ENCODE data around the gene RFX3. TPM values are rescaled to one million over a fixed set of nuclear protein-coding genes. Genes with fewer than 3 reads are reported as not detected.

RFX3 gene
- total and polyA plus RNA-seq, 4 donors, result 0.30 to 4.6 (median 1.5) TPM

- TF ChIP-seq, protein P1, sequence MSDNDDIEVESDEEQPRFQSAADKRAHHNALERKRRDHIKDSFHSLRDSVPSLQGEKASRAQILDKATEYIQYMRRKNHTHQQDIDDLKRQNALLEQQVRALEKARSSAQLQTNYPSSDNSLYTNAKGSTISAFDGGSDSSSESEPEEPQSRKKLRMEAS (IDR thresholded peaks at IDR 0.05), result no peak
- no peak for TF ChIP-seq HNF4G (IDR thresholded peaks at IDR 0.05)
Measured at GRCh38 chr9:3251309-3251708, 274.5 kb downstream of the RFX3 start (continued).

DNA sequence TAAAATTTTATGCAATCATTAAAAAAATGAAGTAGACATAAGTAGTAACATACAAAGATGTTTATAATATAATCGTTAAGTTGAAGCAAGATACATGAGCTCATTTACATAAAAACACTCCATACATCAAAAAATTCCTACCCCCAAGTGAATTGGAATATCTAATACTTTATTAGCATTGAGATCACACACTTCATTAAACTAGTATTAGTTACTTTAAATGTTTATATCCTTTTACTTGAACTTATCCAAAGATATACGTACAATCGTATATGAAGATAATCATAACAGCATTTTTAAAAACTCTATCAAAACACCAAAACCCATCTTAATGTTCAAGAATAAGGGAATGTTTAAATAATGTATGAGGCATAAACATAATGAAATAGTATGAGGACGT lies 275.1 kb downstream of the RFX3 start:
- Histone ChIP-seq H3K9ac (ENCODE audit: low read depth in 1 of 2, low read length in 2 of 2) (no peak overlapping the region), H3K9me3 (ENCODE audit: control insufficient read depth in 4 of 4, low read length in 3 of 4) (no peaks in the 10 kb centered on the region), H3K4me3 (ENCODE audit: low read depth in 1 of 3, low read length in 3 of 3) (no peak overlapping the region), H3K36me3 (ENCODE audit: control insufficient read depth in 4 of 4, insufficient read depth in 3 of 4, low read depth in 1 of 4, low read length in 3 of 4) (peaks cover 0 to 5% (median 0%) of the 10 kb centered on the region in 4 donors), H3K27me3 (ENCODE audit: control insufficient read depth in 4 of 4, insufficient read depth in 4 of 4, low read length in 3 of 4) (no peaks in the 10 kb centered on the region), H3K4me1 (ENCODE audit: control insufficient read depth in 4 of 4, insufficient read depth in 4 of 4, low read length in 3 of 4) (no peaks in the 10 kb centered on the region), H3K27ac (ENCODE audit: low read depth in 1 of 2, low read length in 2 of 2) (no peak overlapping the region)
- no peak for DNase-seq (ENCODE audit: low spot score)
- TF ChIP-seq, protein P2, sequence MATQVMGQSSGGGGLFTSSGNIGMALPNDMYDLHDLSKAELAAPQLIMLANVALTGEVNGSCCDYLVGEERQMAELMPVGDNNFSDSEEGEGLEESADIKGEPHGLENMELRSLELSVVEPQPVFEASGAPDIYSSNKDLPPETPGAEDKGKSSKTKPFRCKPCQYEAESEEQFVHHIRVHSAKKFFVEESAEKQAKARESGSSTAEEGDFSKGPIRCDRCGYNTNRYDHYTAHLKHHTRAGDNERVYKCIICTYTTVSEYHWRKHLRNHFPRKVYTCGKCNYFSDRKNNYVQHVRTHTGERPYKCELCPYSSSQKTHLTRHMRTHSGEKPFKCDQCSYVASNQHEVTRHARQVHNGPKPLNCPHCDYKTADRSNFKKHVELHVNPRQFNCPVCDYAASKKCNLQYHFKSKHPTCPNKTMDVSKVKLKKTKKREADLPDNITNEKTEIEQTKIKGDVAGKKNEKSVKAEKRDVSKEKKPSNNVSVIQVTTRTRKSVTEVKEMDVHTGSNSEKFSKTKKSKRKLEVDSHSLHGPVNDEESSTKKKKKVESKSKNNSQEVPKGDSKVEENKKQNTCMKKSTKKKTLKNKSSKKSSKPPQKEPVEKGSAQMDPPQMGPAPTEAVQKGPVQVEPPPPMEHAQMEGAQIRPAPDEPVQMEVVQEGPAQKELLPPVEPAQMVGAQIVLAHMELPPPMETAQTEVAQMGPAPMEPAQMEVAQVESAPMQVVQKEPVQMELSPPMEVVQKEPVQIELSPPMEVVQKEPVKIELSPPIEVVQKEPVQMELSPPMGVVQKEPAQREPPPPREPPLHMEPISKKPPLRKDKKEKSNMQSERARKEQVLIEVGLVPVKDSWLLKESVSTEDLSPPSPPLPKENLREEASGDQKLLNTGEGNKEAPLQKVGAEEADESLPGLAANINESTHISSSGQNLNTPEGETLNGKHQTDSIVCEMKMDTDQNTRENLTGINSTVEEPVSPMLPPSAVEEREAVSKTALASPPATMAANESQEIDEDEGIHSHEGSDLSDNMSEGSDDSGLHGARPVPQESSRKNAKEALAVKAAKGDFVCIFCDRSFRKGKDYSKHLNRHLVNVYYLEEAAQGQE (IDR thresholded peaks at IDR 0.05), result no peak
- TF ChIP-seq TAF1 (conservative IDR thresholded peaks at IDR 0.05), result no peak
- no peak for TF ChIP-seq HNF4G (IDR thresholded peaks at IDR 0.05)
- no peak for TF ChIP-seq FOXA1 (IDR thresholded peaks at IDR 0.05)
- no peak for TF ChIP-seq NR2F2 (IDR thresholded peaks at IDR 0.05)
- no peak for TF ChIP-seq RXRA (IDR thresholded peaks at IDR 0.05)
- no peak for TF ChIP-seq EGR1 (IDR thresholded peaks at IDR 0.05; ENCODE audit: low read depth in 2 of 2)
- TF ChIP-seq, protein P1 (IDR thresholded peaks at IDR 0.05), result no peak
- TF ChIP-seq RAD21 (IDR thresholded peaks at IDR 0.05), result no peak
- TF ChIP-seq FOXA2 (IDR thresholded peaks at IDR 0.05), result no peak
- TF ChIP-seq, protein P3, sequence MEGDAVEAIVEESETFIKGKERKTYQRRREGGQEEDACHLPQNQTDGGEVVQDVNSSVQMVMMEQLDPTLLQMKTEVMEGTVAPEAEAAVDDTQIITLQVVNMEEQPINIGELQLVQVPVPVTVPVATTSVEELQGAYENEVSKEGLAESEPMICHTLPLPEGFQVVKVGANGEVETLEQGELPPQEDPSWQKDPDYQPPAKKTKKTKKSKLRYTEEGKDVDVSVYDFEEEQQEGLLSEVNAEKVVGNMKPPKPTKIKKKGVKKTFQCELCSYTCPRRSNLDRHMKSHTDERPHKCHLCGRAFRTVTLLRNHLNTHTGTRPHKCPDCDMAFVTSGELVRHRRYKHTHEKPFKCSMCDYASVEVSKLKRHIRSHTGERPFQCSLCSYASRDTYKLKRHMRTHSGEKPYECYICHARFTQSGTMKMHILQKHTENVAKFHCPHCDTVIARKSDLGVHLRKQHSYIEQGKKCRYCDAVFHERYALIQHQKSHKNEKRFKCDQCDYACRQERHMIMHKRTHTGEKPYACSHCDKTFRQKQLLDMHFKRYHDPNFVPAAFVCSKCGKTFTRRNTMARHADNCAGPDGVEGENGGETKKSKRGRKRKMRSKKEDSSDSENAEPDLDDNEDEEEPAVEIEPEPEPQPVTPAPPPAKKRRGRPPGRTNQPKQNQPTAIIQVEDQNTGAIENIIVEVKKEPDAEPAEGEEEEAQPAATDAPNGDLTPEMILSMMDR (IDR thresholded peaks at IDR 0.05; ENCODE audit: low read depth, low read length, missing input control), result no peak
- TF ChIP-seq JUND (IDR thresholded peaks at IDR 0.05), result no peak
- TF ChIP-seq SP1 (IDR thresholded peaks at IDR 0.05), result no peak
- TF ChIP-seq GABPA (IDR thresholded peaks at IDR 0.05 in 1 of 2, conservative IDR thresholded peaks at IDR 0.05 in 1 of 2), result no peak
- 93% methylated on average over 4 of the region's 4 CpGs for WGBS

GRCh38 chr9:3247211-3247610 lies 278.6 kb downstream of the RFX3 start:
- WGBS, result 96% methylated on average over 3 of the region's 3 CpGs
- no peaks in the 10 kb centered on the region for H3K36me3 ChIP-seq (ENCODE audit: control insufficient read depth in 4 of 4, insufficient read depth in 3 of 4, low read depth in 1 of 4, low read length in 3 of 4)
- no peak for DNase-seq (ENCODE audit: low spot score)
- no peak for TF ChIP-seq FOXA2 (IDR thresholded peaks at IDR 0.05)
- no peak for TF ChIP-seq SP1 (IDR thresholded peaks at IDR 0.05)
- TF ChIP-seq, protein P2 (IDR thresholded peaks at IDR 0.05), result no peak
- TF ChIP-seq HNF4G (IDR thresholded peaks at IDR 0.05), result no peak
- TF ChIP-seq RAD21 (IDR thresholded peaks at IDR 0.05), result no peak
- TF ChIP-seq, protein P1 (IDR thresholded peaks at IDR 0.05), result no peak
- no peak for TF ChIP-seq ZBTB33 (IDR thresholded peaks at IDR 0.05)
- TF ChIP-seq NR2F2 (IDR thresholded peaks at IDR 0.05), result no peak
- no peak for TF ChIP-seq GABPA (IDR thresholded peaks at IDR 0.05 in 1 of 2, conservative IDR thresholded peaks at IDR 0.05 in 1 of 2)
- TF ChIP-seq EGR1 (IDR thresholded peaks at IDR 0.05; ENCODE audit: low read depth in 2 of 2), result no peak
- no peak for TF ChIP-seq FOXA1 (IDR thresholded peaks at IDR 0.05)
- TF ChIP-seq, protein P4, sequence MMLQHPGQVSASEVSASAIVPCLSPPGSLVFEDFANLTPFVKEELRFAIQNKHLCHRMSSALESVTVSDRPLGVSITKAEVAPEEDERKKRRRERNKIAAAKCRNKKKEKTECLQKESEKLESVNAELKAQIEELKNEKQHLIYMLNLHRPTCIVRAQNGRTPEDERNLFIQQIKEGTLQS (IDR thresholded peaks at IDR 0.05), result no peak
- no peak for TF ChIP-seq RXRA (IDR thresholded peaks at IDR 0.05)

More at GRCh38 chr9:3247211-3247610, 278.6 kb downstream of the RFX3 start:
- no peak overlapping the region for H3K4me3 ChIP-seq (ENCODE audit: low read depth in 1 of 3, low read length in 3 of 3)
- no peak overlapping the region for H3K9ac ChIP-seq (ENCODE audit: low read depth in 1 of 2, low read length in 2 of 2)
- H3K27ac ChIP-seq (ENCODE audit: low read depth in 1 of 2, low read length in 2 of 2), result no peak overlapping the region
- H3K4me1 ChIP-seq (ENCODE audit: control insufficient read depth in 4 of 4, insufficient read depth in 4 of 4, low read length in 3 of 4), result no peaks in the 10 kb centered on the region
- H3K27me3 ChIP-seq (ENCODE audit: control insufficient read depth in 4 of 4, insufficient read depth in 4 of 4, low read length in 3 of 4), result no peaks in the 10 kb centered on the region
- no peaks in the 10 kb centered on the region for H3K9me3 ChIP-seq (ENCODE audit: control insufficient read depth in 4 of 4, low read length in 3 of 4)

Data from liver (tissue), 9 donors.